ENCODE measurements around the gene MALAT1.

DNA sequence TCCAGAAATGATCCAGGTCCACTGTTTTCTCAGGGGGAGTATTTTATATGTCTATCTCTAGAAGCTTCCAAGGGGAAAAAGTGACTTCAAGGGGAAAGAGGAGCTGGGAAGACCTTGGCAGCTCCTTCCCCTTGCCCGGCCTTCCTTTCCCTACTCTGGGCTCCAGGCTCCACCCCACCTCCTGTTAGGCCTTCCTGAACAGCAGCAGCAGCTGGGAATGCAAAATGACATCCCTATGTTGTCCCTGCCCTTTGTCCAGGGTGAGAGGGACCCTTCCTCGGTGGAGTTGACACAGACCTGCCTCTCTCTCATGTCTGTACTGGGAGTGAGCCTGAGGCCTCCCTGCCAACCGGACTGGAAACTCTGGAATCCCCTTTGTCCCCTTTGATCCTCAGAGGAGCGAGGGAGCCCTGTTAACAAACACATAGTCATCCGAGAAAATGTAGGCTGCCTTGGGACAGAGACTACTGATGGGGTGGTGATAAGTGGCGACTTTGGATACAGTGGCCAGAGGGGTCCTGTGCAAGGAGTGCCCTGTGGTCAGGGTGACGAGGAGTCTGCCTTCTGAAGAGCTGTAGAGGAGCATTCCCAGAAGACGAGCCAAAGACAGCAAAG lies 9.0 kb upstream of the MALAT1 start:
- TF ChIP-seq, protein P1, sequence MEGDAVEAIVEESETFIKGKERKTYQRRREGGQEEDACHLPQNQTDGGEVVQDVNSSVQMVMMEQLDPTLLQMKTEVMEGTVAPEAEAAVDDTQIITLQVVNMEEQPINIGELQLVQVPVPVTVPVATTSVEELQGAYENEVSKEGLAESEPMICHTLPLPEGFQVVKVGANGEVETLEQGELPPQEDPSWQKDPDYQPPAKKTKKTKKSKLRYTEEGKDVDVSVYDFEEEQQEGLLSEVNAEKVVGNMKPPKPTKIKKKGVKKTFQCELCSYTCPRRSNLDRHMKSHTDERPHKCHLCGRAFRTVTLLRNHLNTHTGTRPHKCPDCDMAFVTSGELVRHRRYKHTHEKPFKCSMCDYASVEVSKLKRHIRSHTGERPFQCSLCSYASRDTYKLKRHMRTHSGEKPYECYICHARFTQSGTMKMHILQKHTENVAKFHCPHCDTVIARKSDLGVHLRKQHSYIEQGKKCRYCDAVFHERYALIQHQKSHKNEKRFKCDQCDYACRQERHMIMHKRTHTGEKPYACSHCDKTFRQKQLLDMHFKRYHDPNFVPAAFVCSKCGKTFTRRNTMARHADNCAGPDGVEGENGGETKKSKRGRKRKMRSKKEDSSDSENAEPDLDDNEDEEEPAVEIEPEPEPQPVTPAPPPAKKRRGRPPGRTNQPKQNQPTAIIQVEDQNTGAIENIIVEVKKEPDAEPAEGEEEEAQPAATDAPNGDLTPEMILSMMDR (IDR thresholded peaks at IDR 0.05; ENCODE audit: insufficient read depth, low read length, poor library complexity, severe bottlenecking), result no peak
- TF ChIP-seq EZH2phosphoT487 (conservative IDR thresholded peaks at IDR 0.05; ENCODE audit: low read length), result no peak

Measured in SU-DHL-6 (cell line).